GM12878 (cell line): ENCODE results near the gene TNFRSF9.

ENCODE experiments used
- CEBPB ChIP-seq, 2 experiments: fragments of 150-350 bp in 1 of 2; IDR thresholded peaks; 2 replicates each; pipeline ENCODE4 v1.6.1; 2012 to 2014; ENCODE audit warnings: low read depth in 2 of 2, low read length in 2 of 2, borderline replicate concordance in 1 of 2, inconsistent platforms in 1 of 2
- POLR2A ChIP-seq: IDR thresholded peaks from 2 replicates; pipeline ENCODE4 v1.6.1; 2011; ENCODE audit warnings: low read depth, mild to moderate bottlenecking, low read length
- POLR2AphosphoS5 ChIP-seq: IDR thresholded peaks from 2 replicates; pipeline ENCODE4 v1.6.1; 2011; ENCODE audit warnings: mild to moderate bottlenecking, low read length, inconsistent platforms
- TAF1 ChIP-seq: IDR thresholded peaks from 2 replicates; pipeline ENCODE4 v1.6.1; 2011; ENCODE audit warnings: mild to moderate bottlenecking, low read depth, low read length, borderline replicate concordance
- TF ChIP-seq, protein P1 (sequence below): IDR thresholded peaks from 2 replicates; pipeline ENCODE4 v1.6.1; 2011; ENCODE audit warnings: low read depth, mild to moderate bottlenecking, low read length, moderate library complexity, borderline replicate concordance; ENCODE audit errors: extremely low read depth

GRCh38 chr1:7905262-7905661 lies 35.4 kb downstream of the TNFRSF9 start:
- TF ChIP-seq POLR2A (no peak), TAF1 (no peak), CEBPB (IDR thresholded peaks at IDR 0.05; ENCODE audit: borderline replicate concordance in 1 of 2, low read depth in 2 of 2, low read length in 2 of 2) (no peak), POLR2AphosphoS5 (no peak)
- TF ChIP-seq, protein P1, sequence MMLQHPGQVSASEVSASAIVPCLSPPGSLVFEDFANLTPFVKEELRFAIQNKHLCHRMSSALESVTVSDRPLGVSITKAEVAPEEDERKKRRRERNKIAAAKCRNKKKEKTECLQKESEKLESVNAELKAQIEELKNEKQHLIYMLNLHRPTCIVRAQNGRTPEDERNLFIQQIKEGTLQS: no peak
